NCI-H2107 treated with DMSO at 0.1 percent for 48 hours (cell line): ENCODE data around the gene CLCA1.
A peak's percentile ranks its signal among the peaks of the same experiment; 100 is the strongest.

Experiments
- DNase-seq: peaks from one replicate; lab custom pipeline; 2025; ENCODE audit not compliant: unreplicated experiment; lab: John Stamatoyannopoulos, UW

The CLCA1 gene

DNA sequence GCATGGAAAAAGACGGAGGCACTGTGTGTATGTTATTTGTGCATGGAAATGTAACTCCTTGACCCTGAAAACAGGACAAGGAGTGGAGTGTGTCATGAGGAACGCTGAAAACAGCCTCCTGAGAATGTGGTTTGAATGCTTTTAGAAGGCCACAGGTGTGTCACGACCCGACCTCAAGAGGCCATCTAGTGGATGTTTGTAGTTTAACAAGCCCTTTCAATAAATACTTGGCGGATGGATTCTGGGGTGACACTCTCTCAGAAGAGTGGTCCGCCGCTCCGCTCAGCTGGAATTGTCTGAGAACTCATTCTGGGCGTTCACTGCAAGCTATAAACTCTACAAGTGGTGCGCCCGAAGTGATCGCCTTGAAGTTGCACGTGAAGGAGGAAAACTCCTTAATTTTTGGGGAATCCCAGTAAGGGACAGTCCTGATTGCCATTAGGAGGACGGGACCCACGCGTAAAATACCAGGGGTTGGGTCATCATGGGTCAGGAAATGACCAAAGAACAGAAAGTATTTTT lies 33.5 kb downstream of the CLCA1 start:
- DNase-seq, result peak; percentile 53

DNA sequence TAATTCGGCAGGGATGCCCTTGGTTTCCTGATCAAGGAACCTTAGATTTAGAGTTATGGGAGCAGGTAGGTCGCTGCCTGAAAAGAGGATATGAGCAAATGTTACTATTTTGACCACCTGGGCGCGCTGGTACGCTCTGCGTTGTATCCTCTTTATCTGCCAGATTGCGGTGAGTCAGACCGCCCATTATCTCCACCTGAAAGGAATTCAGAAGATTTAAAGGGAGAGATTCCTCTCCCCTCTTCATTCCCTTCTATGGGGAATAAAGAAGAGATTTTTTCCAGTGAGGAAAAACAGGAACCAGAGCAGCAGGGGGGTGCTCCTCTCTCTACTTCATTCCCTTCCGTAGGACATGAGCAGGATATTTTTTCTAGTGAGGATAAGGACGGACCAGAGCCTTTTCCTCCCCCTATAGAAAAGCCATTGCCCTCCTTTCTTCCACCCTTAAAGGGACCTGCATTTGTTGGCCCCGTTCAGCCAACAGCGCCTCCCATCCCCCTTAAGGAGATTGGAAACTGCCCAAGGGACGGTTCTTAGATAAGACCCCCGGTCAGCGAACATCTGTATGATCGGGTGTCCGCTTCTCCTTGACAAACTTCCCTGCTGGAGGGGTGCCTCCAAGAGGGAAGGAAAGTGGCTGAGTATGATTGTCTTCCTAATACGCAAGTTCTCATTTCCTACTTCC lies 34.1 kb downstream of the CLCA1 start:
- DNase-seq, result peak; percentile 35

DNA sequence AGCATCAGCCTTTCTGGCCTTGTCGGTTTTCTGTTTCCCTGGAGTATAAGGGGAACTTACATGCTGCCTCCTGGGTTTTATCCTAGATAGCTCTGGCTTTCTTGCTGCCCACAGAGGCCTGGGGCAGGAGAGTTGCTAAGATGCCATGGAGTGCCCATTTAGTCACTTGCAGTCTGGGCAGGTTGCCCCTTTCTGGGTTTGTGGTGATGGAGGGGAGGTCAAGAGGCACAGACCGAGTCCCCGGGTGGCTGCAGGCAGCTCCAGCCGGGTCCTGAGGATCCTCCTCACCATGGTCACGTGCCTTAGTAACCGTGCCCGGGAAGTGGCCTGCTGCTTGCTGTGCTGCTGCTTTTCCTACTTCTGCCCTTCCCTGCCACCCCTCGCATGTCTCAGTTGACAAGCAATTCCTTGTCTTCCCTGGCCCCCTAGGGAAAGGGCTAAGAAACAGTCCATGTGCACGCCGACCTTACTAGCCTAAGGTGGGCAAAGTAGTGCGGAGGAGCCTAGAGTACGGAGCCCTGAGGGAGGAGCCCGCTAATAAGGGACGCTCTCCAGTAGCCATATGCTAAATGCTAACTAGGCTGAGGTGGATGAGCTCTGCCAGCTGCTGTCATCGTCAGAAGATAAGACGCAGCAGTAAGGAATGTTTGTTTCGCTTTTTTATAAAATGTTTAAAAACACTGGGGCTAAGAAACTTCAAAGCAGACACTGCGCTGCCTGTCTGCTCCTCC lies 34.8 kb downstream of the CLCA1 start:
- DNase-seq, result no peak

DNA sequence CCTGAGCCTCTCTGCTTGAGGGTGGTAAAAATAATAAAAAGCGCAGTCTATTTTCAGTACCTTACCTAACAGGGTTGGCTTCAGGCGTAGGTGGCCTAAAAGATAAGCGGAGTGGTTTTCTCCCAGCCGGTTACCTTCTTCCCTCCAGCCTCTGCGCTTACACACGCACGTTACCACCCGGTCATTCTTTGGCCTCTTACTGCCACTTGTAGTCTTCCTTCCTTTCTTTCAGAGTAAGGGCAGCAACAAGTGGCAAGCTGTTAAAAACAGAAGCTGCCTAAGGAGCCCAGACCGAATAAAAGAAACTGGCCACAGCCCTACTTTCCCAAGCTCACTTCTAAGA lies 35.4 kb downstream of the CLCA1 start:
- DNase-seq, result no peak

DNA sequence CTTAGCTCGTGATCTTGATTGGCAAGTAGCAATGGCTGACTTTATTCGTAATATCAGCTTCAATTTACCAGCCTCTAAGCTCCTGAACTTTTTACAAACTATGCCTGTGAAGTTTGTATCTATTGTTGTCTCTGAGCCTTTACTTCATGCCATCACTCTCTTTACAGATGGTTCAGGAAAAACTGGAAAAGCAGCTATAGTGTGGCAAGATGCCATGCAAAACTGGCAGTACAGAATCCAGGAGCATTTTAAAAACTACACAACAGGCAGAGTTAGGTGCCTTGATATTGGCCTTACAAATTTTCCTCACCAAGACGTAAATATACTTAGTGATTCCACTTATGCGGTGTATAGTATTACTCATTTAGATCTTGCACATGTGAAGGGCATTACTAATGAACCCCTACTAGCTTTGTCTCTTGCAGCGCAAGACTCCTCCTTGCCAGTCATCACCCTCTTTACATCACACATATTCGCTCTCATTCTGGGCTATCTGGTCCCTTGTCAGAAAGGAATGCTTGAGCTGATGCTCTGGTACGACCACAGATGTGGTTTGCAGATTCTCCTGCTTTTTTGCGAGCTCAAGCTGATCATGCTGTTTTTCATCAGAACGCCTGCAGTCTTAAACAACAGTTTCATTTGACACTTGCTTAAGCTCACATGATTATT lies 36.3 kb downstream of the CLCA1 start:
- DNase-seq, result no peak

GRCh38 chr1:86505564-86505902 lies 36.8 kb downstream of the CLCA1 start:
- no peak for DNase-seq

DNA sequence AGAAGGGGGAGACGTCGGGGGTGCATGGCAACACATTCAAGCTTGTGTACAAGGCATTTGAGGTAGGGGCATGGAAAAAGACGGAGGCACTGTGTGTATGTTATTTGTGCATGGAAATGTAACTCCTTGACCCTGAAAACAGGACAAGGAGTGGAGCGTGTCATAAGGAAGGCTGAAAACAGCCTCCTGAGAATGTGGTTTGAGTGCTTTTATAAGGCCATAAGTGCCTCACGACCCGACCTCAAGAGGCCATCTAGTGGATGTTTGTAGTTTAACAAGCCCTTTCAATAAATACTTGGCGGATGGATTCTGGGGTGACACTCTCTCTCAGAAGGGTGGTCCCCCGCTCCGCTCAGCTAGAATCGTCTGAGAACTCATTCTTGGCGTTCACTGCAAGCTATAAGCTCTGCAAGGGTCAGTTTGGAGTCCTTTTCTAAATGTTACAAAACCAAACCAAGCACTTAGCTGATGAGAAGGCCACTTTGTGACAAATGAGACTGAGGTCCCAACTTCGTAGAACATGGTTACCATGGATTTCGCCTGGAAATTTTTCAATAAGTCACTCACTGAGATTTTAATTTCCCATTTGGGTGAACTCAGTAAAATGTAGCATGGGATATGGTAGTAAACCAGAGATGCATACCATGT lies 39.3 kb downstream of the CLCA1 start:
- DNase-seq, result peak; percentile 11

GRCh38 chr1:86508583-86508969 lies 39.8 kb downstream of the CLCA1 start:
- no peak for DNase-seq

- peak; percentile 43 for DNase-seq
Measured at GRCh38 chr1:86515597-86515996, 46.9 kb downstream of the CLCA1 start.

DNA sequence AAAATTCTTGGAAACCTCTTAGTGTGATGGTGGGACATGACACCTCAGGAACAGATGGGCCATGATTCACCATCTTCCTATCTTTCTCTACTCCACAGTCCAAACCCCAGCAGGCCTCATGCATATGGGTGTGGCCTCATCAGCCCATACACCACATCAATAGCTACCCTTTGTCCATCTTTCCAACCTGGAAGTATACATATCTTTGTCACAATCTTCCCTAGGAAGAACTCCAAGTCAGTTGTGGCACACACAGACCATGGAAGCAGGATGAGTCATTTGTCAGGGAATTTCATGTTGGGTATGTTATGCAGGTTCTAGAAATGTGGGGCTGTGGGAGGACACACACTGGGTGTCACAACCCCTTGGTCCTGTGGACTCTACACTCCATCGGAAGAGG lies 47.6 kb downstream of the CLCA1 start:
- DNase-seq, result no peak

- no peak for DNase-seq
Measured at GRCh38 chr1:86517336-86517735, 48.6 kb downstream of the CLCA1 start.

DNA sequence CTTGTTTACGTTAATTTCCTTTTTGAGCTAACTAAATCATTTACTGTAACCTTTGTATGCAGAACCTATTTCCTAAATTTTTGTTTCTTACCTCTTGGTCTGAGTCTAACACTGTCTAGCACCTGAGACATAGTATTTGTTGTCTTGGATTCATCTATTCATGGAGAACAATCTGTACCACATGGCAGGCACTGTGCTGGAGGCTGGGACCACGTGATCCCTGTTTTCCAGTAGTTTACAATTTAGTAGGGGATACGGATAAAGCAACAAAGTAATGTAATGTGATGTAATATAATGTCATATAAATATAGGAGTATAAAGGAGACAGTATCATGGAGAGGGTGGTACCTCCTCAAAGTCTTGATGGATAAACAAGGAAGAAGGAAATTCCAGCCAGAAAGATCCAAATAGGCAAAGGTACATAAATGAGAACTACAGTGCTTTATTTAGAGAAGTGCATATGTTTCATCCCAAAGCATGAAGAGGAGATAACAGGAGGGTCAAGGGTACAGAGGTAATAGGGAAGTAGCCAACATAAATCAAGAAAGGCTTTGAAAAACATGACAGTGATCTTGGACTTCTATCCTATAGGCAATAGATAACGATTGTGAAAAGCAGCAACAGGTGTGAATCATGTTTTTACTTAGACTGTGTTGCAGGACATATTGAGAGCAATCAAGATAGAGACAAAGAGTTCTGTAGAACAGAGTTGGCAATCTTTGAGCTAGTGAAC lies 52.2 kb downstream of the CLCA1 start:
- no peak for DNase-seq

GRCh38 chr1:86521522-86521891 lies 52.8 kb downstream of the CLCA1 start:
- no peak for DNase-seq

GRCh38 chr1:86522240-86522639 lies 53.5 kb downstream of the CLCA1 start:
- DNase-seq, result no peak

GRCh38 chr1:86523670-86524354 lies 55.1 kb downstream of the CLCA1 start:
- no peak for DNase-seq

DNA sequence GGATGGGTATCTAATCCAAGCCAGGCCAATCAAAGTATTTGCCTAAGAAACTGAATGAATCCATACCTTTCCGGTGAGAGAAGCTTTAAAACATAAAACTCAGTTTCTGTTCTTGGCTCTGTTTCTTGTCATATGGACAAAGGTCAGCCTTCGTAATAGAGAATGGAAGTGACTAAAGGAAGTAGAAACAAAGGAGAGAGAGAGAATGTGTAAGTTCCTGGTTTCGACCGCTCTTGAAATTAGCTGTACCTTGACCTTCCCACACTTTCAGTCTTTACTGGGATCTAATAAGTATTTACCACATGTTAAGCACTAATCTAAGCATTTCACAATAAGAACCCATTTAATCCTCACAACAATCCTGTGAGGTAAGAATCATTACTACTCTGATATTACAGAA lies 58.6 kb downstream of the CLCA1 start:
- no peak for DNase-seq

DNA sequence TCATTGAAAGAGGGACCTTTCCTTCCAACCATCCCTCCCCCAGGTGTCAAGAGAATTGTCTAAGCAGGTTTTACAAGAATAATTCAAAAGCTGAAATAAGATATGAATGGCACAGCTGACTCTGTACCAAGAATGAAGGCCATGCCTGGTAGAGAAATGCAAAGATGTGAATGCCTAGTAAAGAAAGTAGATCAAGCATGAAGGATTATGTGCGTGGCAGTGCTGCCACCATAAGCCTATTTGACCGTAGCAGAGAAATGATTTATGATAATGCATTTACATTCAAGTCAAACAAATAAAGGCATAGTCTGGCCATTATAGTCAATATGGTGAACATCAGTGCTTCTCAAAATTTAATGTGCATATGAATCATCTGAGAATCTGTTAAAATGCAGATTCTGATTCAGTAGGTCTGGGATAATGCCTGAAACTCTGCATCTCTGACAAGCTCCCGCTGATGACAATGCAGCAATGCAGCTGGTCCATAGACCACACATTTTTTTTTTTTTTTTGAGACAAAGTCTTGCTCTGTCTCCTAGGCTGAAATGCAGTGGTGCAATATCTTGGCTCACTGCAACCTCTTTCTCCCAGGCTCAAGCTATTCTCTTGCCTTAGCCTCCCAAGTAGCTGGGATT lies 61.6 kb downstream of the CLCA1 start:
- no peak for DNase-seq

DNA sequence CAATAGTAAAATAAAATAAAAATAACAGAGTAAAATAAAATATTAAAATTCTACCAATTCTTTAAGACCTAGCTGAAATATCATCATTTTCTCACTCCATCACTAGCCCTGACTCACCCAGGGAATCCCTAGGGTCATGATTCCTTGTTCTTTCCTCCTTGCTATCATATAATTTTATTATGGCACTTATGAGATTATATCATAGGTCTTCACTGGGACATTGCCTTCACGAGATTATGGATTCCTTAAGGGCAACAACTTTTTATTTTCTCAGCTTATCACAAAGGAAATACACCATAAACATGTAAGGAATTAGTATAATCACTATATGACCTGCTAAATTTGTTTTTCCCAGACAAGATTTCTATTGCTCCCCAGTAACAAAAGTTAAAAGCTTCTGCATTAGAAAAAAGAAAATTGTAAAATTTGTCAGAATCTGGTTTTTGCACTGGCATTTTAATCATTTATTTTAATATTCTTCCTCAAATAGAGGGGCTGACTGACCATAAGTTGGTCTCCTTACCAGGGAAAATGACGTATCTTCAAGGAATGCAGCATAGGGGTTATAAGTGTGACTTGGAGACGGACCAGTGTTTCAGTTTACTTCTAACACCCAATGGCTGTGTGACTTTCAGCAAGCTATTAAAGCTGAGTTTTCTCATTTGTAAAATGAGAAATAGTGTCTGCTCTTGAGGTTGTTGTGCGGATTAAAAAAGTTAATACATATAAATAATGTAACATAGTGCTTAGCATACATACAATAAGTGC lies 69.4 kb downstream of the CLCA1 start:
- DNase-seq, result no peak

DNA sequence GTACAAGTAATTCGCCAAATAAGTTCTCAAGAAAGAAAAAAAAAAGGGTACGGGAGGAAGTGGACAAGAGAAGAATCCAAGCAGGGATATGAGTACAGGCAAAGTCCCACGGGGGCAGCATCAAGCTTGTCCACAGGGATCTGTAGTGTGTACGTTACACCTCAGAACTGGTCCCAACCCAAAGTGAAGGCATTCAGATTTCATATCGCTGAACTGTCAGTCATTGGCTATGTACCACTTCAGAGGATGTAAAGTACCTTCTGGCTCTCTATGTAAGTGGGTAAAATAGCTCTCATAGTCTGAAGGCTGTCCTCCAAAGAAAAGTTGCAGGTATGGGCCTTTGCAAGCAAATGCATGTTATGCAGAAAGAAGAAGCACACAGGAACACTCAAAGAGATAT lies 70.0 kb downstream of the CLCA1 start:
- DNase-seq, result no peak
